Measurements from ENCODE around the gene SPINK14. TPM values are rescaled to one million over a fixed set of nuclear protein-coding genes. Genes with fewer than 3 reads are reported as not detected.

The SPINK14 gene, protein sequence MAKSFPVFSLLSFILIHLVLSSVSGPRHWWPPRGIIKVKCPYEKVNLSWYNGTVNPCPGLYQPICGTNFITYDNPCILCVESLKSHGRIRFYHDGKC
- total RNA-seq: not detected
- polyA plus RNA-seq (ENCODE audit: insufficient read length in 6 of 6): not detected
- long read RNA-seq, donor 1: 0 reads
- long read RNA-seq, donor 2: 0 reads
- long read RNA-seq, donor 3: 0 reads
- long read RNA-seq, donor 4, partial matches to known transcripts: 0 of 1 reads
- long read RNA-seq, donor 4, other reads (novel, unspliced or antisense): 1 of 1 reads
- long read RNA-seq, donor 5: 0 reads
- long read RNA-seq, donor 6: 0 reads
- long read RNA-seq, donor 7: 0 reads
- long read RNA-seq, donor 8: 0 reads
- long read RNA-seq, donor 9: 0 reads
- long read RNA-seq, donor 10: 0 reads
- long read RNA-seq, donor 11: 0 reads
- long read RNA-seq, donor 12: 0 reads

DNA sequence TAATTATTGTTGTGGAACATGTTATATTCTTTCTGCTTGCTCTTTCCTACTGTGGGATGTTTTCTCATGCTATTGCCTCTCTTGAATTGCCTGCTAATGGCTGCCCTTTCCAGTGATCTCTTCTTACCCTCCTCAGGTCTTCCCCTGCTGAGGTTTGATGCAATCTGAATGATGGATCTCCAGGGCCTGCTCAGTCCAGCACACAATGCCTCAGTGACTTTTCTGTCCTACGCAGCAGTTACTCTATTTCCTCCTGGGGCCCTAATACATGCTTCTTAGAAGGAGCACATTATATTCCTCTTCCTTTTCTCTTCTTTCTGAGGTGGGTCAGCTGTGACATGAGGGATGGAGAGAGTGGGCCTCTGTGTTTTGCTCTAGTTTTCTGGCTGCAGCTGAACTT, at the start of gene SPINK14:
TSS of gene SPINK14 (plus strand) at position 301 of the 400 bp plus-strand sequence. CDS start 1,187 bp downstream, outside the sequence.
- ATAC-seq (no peak), DNase-seq (no peak)
- TF ChIP-seq, protein P1, sequence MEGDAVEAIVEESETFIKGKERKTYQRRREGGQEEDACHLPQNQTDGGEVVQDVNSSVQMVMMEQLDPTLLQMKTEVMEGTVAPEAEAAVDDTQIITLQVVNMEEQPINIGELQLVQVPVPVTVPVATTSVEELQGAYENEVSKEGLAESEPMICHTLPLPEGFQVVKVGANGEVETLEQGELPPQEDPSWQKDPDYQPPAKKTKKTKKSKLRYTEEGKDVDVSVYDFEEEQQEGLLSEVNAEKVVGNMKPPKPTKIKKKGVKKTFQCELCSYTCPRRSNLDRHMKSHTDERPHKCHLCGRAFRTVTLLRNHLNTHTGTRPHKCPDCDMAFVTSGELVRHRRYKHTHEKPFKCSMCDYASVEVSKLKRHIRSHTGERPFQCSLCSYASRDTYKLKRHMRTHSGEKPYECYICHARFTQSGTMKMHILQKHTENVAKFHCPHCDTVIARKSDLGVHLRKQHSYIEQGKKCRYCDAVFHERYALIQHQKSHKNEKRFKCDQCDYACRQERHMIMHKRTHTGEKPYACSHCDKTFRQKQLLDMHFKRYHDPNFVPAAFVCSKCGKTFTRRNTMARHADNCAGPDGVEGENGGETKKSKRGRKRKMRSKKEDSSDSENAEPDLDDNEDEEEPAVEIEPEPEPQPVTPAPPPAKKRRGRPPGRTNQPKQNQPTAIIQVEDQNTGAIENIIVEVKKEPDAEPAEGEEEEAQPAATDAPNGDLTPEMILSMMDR (IDR thresholded peaks at IDR 0.05): no peak
- Histone ChIP-seq H3K4me3 (no peak within 1 kb of the TSS), H3K27ac (peak within 1 kb of the TSS in 1 of 2 donors; percentile 23), H3K4me1 (no peaks in the 10 kb centered on the region), H3K27me3 (no peaks in the 10 kb centered on the region), H3K36me3 (no peaks in the 10 kb centered on the region), H3K9me3 (no peaks in the 10 kb centered on the region)
- intact Hi-C loops (cut with DNase I): no loop called here

GRCh38 chr5:148120317-148120716, 48.0 kb upstream of the SPINK14 start:
- intact Hi-C loops (cut with DNase I): no loop called here
- DNase-seq (no peak), ATAC-seq (no peak)
- H3K36me3 ChIP-seq: no peaks in the 10 kb centered on the region
- H3K4me3 ChIP-seq: no peak overlapping the region
- TF ChIP-seq, protein P1 (IDR thresholded peaks at IDR 0.05): no peak
- H3K4me1 ChIP-seq: no peaks in the 10 kb centered on the region
- H3K27ac ChIP-seq: no peak overlapping the region
- H3K9me3 ChIP-seq: no peaks in the 10 kb centered on the region
- no peaks in the 10 kb centered on the region for H3K27me3 ChIP-seq

- no peak for ATAC-seq
- TF ChIP-seq, protein P1 (IDR thresholded peaks at IDR 0.05): no peak
- intact Hi-C loops (cut with DNase I): no loop called here
These were observed 42.7 kb upstream of the SPINK14 start for GRCh38 chr5:148125641-148126040.

DNA sequence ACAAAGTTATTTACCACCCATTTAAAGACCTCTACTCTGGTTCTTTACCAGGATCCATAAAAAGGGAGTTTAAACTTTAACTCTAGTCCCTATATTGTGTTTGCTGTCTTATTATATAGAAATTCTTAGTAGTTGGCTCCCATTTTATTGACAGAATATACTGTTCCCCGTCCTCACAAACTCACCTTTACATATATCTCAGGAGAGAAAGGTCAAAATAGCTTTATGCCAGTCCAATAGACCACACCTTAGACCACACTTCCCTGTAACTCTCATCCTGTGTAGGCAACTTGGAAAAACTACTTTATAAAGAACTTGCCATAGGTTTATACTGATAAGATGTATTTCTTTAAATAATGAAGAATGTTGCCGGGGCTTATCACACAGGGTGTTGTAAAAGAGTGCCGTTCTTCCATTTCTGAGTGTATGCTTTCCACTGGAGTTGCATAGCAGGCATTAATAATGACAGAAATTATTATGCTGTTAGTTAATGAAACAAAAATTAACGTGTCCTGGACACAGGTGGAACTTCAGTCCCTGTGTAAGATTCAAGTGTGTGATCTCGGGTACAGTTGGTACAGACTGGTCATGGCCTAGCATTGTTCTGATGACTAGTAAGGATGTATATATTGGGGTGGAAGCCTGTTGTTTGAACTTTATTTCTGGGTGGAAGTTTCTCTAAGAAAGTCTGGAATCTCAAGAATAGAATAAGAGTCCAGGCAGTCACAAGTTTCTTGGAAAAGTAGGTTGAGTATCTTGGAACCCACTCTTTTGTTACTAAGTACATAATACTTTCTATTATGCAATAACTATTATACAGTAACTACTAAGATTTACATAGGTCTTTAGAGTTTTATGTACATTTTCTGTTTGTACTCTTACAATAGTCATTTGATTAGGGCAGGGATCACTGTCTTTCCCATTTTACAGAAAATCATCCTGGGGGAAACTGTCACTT, 33.0 kb upstream of the SPINK14 start:
- no peak for DNase-seq
- intact Hi-C loops (cut with DNase I): no loop called here
- Histone ChIP-seq H3K4me1 (no peaks in the 10 kb centered on the region), H3K27me3 (no peaks in the 10 kb centered on the region), H3K36me3 (no peaks in the 10 kb centered on the region), H3K9me3 (no peaks in the 10 kb centered on the region), H3K27ac (peak overlapping the region in 1 of 2 donors; percentile 65), H3K4me3 (no peak overlapping the region)
- peak; percentile 77 for ATAC-seq
- TF ChIP-seq, protein P1 (IDR thresholded peaks at IDR 0.05): no peak

More at GRCh38 chr5:148125641-148126040, 42.7 kb upstream of the SPINK14 start:
- Histone ChIP-seq H3K4me1 (no peaks in the 10 kb centered on the region), H3K9me3 (no peaks in the 10 kb centered on the region), H3K27ac (no peak overlapping the region), H3K27me3 (no peaks in the 10 kb centered on the region), H3K4me3 (no peak overlapping the region), H3K36me3 (no peaks in the 10 kb centered on the region)
- no peak for DNase-seq

- Histone ChIP-seq H3K27ac (no peak overlapping the region), H3K4me3 (no peak overlapping the region), H3K27me3 (no peaks in the 10 kb centered on the region), H3K4me1 (peaks cover 0 to 11% of the 10 kb centered on the region in 2 donors), H3K36me3 (no peaks in the 10 kb centered on the region), H3K9me3 (no peaks in the 10 kb centered on the region)
- TF ChIP-seq, protein P1 (IDR thresholded peaks at IDR 0.05): no peak
- DNase-seq: no peak
- no peak for ATAC-seq
- intact Hi-C loops (cut with DNase I): no loop called here
These were observed 27.5 kb upstream of the SPINK14 start for GRCh38 chr5:148140846-148141245.
